Parathyroid adenoma (tissue), 2 donors: ENCODE results near the gene FBXW5.

Experiments used
- H2AFZ ChIP-seq: fragments of 300-600 bp; sonication (generic); one replicate; pipeline ENCODE4 v1.7.0; 2017; ENCODE audit warnings: antibody characterized with exemption, mild to moderate bottlenecking
- H3K27ac ChIP-seq: fragments of 300-600 bp; sonication (generic); one replicate; pipeline ENCODE4 v1.7.0; 2017
- H3K27me3 ChIP-seq: fragments of 300-600 bp; sonication (generic); one replicate; pipeline ENCODE4 v1.7.0; 2017; ENCODE audit warnings: low read length; ENCODE audit not compliant: control insufficient read depth, insufficient read depth
- H3K36me3 ChIP-seq: fragments of 300-600 bp; sonication (generic); one replicate; pipeline ENCODE4 v1.7.0; 2017; ENCODE audit warnings: low read length; ENCODE audit not compliant: control insufficient read depth, insufficient read depth
- H3K4me1 ChIP-seq: fragments of 300-600 bp; sonication (generic); one replicate; pipeline ENCODE4 v1.7.0; 2017; ENCODE audit warnings: control low read depth
- H3K4me2 ChIP-seq: fragments of 300-600 bp; sonication (generic); one replicate; pipeline ENCODE4 v1.7.0; 2017; ENCODE audit warnings: low read length
- H3K4me3 ChIP-seq: fragments of 300-600 bp; sonication (generic); one replicate; pipeline ENCODE4 v1.7.0; 2017; ENCODE audit warnings: low read depth, low read length
- H3K79me2 ChIP-seq: fragments of 300-600 bp; sonication (generic); one replicate; pipeline ENCODE4 v1.7.0; 2017; ENCODE audit warnings: control low read depth
- H3K9ac ChIP-seq: fragments of 300-600 bp; sonication (generic); one replicate; pipeline ENCODE4 v1.7.0; 2017; ENCODE audit warnings: mild to moderate bottlenecking
- H3K9me3 ChIP-seq: fragments of 300-600 bp; sonication (generic); one replicate; pipeline ENCODE4 v1.7.0; 2017; ENCODE audit warnings: low read length; ENCODE audit not compliant: control insufficient read depth
- TF ChIP-seq, protein P1 (sequence below): fragments of 300-600 bp; sonication (generic); IDR thresholded peaks from one replicate; pipeline ENCODE4 v1.7.0; 2017; ENCODE audit warnings: antibody characterized with exemption, mild to moderate bottlenecking
- donor health status: primary hyperparathyroidism.

Gene FBXW5

DNA sequence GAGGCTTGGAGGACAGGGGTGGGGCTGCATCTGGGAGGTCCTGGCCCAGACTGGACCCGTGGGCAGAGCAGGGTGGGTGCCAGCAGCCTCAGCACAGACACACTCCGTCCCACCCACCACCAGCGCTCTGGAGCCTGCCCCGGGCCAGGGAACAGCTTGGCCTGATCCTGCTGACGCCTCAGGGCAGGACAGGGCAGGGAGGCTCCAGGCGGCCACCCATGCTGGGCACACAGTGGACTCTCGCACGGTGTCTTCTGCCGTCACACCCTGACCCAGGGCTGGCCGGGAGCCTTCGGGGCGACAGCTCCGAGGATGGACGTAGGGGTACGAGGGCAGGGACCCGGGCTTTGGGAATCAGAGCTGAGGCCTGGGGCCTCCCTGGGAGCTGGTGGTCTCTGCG lies 24.6 kb upstream of the FBXW5 start:
- Histone ChIP-seq H3K27me3 (no peaks in the 10 kb centered on the region), H3K9me3 (no peaks in the 10 kb centered on the region), H3K9ac (no peak overlapping the region), H3K79me2 (no peaks in the 10 kb centered on the region), H3K4me1 (no peaks in the 10 kb centered on the region), H3K4me3 (no peak overlapping the region), H3K36me3 (no peaks in the 10 kb centered on the region), H3K4me2 (no peak overlapping the region), H3K27ac (no peak overlapping the region), H2AFZ (no peak overlapping the region)
- TF ChIP-seq, protein P1, sequence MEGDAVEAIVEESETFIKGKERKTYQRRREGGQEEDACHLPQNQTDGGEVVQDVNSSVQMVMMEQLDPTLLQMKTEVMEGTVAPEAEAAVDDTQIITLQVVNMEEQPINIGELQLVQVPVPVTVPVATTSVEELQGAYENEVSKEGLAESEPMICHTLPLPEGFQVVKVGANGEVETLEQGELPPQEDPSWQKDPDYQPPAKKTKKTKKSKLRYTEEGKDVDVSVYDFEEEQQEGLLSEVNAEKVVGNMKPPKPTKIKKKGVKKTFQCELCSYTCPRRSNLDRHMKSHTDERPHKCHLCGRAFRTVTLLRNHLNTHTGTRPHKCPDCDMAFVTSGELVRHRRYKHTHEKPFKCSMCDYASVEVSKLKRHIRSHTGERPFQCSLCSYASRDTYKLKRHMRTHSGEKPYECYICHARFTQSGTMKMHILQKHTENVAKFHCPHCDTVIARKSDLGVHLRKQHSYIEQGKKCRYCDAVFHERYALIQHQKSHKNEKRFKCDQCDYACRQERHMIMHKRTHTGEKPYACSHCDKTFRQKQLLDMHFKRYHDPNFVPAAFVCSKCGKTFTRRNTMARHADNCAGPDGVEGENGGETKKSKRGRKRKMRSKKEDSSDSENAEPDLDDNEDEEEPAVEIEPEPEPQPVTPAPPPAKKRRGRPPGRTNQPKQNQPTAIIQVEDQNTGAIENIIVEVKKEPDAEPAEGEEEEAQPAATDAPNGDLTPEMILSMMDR: no peak

DNA sequence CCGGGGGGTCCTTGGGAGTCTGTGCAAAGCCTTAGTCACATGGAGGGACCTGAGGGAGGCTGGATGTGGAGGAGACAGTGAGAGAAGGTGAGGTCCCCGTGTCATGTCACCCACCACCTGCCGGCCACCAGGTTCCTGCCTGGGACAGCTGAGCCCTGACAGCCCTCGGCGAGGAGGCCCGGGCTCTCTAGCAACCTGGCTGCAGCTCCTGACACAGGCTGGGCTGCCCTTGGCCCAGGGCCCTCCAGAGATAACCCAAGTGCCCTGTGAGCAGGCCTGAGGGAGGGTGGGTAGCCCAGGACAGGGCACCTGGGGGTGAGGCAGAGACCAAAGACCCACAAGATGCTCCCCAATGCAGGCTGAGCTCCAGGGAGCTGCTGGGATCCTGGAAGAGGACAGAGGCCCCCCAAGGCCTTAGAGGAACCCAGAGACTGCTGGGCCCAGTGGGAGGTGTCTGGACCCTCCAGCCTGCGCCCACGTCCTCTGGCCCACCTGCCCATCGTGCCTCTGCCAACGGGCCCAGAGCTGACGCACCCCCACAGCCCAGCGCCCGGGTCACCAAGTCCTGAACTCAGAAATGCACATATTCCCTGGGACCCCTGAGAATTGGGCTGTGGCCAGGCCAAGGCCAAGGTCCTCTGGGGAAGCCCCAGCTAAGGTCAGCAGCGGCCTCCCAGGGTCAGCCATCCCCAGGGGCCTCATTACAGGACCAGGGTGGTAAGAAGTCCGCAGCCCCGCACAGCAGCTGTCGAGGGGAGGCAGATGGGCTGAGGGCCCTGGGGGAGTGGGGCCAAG lies 24.0 kb upstream of the FBXW5 start:
- Histone ChIP-seq H2AFZ (no peak overlapping the region), H3K27ac (no peak overlapping the region), H3K9ac (no peak overlapping the region), H3K79me2 (no peaks in the 10 kb centered on the region), H3K9me3 (no peaks in the 10 kb centered on the region), H3K4me3 (no peak overlapping the region), H3K36me3 (no peaks in the 10 kb centered on the region), H3K4me2 (no peak overlapping the region), H3K27me3 (no peaks in the 10 kb centered on the region), H3K4me1 (no peaks in the 10 kb centered on the region)
- TF ChIP-seq, protein P1: no peak

DNA sequence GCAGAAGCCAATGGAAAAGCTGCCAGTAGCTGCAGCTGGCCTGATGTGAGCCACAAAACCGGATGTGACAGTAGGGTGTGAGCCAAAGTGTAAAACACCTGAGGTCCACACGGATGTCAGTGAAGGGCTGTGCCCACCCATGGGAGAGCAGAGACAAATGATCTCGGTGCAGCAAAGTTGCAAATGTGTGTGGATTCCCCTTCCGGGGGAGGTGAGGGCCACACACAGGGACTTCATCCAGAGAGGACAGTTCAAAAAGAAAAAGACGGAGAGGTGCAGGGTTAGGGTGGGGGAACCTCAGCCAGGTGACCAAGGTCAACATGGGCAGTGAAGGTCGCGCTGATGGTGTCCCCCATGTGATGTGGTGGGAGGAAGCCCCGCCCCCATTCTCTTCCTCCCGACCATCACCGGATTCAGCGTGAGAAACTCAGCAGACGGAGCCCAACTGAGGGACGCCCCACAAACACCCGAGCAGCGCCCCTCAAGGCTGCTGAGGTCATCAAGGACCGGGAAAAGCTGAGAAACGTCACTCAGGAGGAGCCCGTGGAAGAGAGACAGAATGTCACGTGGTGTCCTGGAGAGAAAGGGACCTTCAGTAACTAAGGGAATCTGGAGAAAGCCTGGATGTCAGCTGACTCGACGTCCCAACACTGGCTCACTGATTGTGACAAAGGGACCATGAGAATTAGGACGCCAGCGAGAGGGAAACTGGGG lies 21.4 kb upstream of the FBXW5 start:
- no peaks in the 10 kb centered on the region for H3K27me3 ChIP-seq

DNA sequence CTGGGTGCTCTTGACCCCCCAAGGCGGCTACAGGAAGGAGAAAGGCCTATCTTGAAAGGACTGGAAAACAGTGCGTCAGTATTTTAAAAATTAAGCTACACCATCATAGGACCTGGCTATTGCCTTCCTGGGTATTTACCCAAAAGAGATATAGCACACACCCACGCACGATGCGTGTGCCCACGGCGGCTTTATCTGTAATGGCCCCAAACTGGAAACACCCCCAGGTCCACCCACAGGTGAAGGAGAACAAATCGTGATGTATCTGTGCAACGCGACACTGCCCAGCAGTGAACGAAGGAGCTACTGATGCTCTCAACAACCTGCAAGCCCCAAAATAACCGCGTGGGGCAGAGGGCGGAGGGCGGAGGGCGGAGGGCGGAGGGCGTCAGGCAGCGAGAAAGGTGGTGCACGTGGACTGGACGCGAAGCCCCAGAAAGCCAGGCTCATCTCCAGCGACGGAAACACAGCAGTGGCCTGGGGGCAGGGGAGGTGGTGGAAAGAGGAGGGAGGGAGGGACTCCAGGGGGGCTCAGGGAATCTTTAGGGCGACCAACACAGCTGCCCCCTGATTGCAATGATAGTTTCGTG lies 20.4 kb upstream of the FBXW5 start:
- no peaks in the 10 kb centered on the region for H3K4me1 ChIP-seq

More for the DNA sequence above, 21.4 kb upstream of the FBXW5 start:
- H3K4me2 ChIP-seq: peak overlapping the region; percentile 56
- no peaks in the 10 kb centered on the region for H3K79me2 ChIP-seq
- no peaks in the 10 kb centered on the region for H3K4me1 ChIP-seq
- no peak overlapping the region for H2AFZ ChIP-seq
- H3K9me3 ChIP-seq: no peaks in the 10 kb centered on the region
- no peak overlapping the region for H3K27ac ChIP-seq
- H3K4me3 ChIP-seq: peak overlapping the region; percentile 13
- TF ChIP-seq, protein P1: no peak
- H3K36me3 ChIP-seq: no peaks in the 10 kb centered on the region
- no peak overlapping the region for H3K9ac ChIP-seq

More for the DNA sequence above, 20.4 kb upstream of the FBXW5 start:
- Histone ChIP-seq H2AFZ (no peak overlapping the region), H3K36me3 (no peaks in the 10 kb centered on the region), H3K27me3 (no peaks in the 10 kb centered on the region), H3K9ac (no peak overlapping the region), H3K4me3 (no peak overlapping the region), H3K9me3 (no peaks in the 10 kb centered on the region), H3K79me2 (no peaks in the 10 kb centered on the region), H3K27ac (no peak overlapping the region), H3K4me2 (no peak overlapping the region)
- TF ChIP-seq, protein P1: no peak
